ENCODE measurements around the gene CNPY3.
"Not testable (repeated sequence)": the region's sequence is repeated elsewhere in the genome, so short reads cannot be mapped to it uniquely, and the experiment has no call there.

The CNPY3 gene

GRCh38 chr6:42916288-42916687, 13.0 kb upstream of the CNPY3 start:
- DNase-seq = no peak

DNA sequence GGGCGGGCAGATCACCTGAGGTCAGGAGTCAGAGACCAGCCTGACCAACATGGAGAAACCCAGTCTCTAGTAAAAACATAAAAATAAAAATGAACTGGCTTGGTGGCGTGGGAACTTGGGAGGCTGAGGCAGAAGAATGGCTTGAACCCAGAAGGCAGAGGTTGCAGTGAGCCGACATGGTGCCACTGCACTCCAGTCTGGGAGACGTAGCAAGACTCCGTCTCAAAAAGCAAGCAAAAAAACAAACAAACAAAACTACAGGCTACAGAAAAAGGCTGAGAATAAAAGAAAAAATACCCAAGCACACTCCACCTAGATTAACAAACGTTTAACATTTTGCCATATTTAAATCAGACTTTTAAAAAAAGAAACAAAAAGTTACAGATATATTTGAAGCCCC, 7.5 kb upstream of the CNPY3 start:
- no peak for DNase-seq

DNA sequence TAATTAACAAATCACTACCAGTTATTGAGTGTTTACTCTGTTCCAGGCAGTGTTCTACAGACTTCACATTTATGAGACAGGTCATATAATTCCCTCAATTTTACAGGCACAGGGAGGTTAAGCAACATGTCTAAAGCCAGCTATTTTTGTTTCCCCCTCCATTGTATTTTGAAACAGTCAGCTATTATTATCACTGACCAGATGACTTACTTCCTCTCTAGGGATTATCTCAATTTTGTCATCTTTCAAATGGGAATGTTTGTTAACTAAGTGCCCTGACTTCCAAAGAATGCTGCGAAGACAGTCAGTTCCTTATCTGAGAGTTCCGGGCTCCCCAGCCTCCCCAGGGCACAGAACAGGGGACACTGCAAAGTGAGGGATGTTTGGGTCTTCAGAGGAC, 5.6 kb upstream of the CNPY3 start:
- DNase-seq = no peak

GRCh38 chr6:42925248-42925857, 3.9 kb upstream of the CNPY3 start:
- no peak for DNase-seq

GRCh38 chr6:42929821-42930360, 611 bp downstream of the CNPY3 start:
- DNase-seq = peak; percentile 48

- DNase-seq = no peak
Observed at GRCh38 chr6:42932412-42932811, 3.1 kb downstream of the CNPY3 start.

- no peak for DNase-seq
Observed at GRCh38 chr6:42933205-42933604, 3.9 kb downstream of the CNPY3 start.

- no peak for DNase-seq
Observed at GRCh38 chr6:42935322-42935721, 6.0 kb downstream of the CNPY3 start.

DNA sequence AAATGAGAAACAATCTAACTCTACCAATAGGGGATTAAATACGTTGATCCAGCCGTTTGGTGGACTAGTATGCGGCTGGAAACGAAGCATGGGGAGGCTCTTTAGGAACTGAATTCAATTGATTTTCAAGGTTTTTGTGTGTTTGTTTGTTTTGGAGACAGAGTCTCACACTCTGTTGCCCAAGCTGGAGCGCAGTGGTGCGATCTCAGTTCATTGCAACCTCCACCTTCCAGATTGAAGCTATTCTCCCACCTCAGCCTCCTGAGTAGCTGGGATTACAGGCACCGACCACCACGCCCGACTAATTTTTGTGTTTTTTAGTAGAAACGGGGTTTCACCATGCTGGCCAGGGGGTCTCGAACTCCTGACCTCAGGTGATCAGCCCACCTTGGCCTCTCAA, 7.1 kb downstream of the CNPY3 start:
- no peak for DNase-seq

GRCh38 chr6:42937548-42938427, 8.5 kb downstream of the CNPY3 start:
- DNase-seq = no peak

GRCh38 chr6:42938428-42938796, 9.1 kb downstream of the CNPY3 start:
- DNase-seq = no peak

- no peak for DNase-seq
Observed at GRCh38 chr6:42938987-42939809, 9.9 kb downstream of the CNPY3 start.

- DNase-seq = no peak
Observed at GRCh38 chr6:42939810-42940167, 10.5 kb downstream of the CNPY3 start.

GRCh38 chr6:42940493-42941045, 11.3 kb downstream of the CNPY3 start:
- no peak for DNase-seq

GRCh38 chr6:42941356-42941755, 12.1 kb downstream of the CNPY3 start:
- DNase-seq = not testable (repeated sequence)

DNA sequence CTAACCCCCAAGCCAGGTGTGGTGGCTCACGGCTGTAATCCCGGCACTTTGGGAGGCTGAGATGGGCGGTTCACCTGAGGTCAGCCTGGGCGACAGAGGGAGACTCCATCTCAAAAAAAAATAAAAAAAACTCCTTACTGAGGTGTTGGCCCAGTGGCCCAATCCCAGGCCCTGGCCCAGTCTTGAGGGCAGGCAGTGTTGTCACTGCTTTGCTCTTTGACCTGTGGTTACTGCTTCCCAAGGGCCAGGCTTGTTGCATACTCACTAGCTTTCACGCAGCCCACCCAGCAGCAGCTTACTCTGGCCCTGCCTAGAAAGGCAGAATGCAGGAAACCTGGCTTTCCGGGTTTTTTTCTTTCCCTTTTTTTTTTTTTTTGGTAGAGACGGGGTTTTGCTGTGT, 13.2 kb downstream of the CNPY3 start:
- no peak for DNase-seq

DNA sequence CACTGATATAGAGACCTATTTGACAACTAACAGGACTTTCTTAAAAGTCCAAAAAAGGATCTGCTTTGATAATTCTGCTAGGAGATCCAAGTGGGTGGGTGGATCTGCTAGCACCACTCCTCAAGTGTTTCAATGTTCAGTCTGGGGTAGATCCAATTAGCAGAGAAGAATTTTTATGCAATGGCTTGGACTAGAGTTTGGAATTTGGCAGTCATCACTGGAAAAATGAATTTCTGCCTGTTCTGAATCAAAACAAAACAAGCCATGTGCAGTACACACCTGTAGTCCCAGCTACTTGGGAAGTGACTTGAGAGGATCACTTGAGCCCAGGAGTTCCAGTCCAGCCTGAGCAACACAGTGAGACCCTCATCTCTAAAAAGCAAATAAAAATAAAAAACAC, 18.7 kb downstream of the CNPY3 start:
- DNase-seq = no peak

GRCh38 chr6:42952389-42952788, 23.1 kb downstream of the CNPY3 start:
- DNase-seq = no peak

DNA sequence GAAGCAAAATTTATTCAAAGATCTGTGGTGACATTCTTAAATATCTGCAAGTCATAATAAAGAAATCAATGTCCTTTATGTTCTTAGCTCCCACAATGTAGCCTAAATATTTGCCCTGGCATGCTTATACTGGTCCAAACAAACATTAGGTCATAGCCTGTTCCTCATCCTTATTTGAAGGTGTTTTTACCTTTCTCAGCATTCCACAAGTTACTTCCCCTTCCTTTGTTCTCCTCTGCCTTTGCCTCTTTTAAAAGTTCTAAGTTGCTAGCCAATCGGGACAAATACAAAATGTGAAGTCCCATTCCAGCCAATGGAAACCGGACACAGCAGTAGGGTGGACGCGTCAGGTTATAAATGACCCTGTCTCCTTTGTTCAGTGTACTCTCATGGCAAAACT, 25.1 kb downstream of the CNPY3 start:
- DNase-seq = not testable (repeated sequence)

DNA sequence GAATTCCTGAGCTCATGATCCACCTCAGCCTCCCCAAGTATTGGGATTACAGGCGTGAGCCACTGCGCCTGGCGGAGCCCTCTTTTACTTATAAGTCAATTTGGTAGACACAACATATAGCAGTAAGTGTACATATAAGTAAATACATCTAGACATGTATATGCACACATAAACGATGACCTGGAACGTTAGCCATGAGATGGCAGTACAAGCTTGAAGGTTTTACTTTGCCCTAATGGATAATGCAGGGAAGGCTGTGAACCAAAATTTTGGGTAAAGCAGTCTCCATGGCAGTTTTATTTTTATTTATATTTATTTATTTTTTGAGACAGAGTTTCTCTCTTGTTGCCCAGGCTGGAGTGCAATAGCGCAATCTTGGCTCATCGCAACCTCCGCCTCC, 28.8 kb downstream of the CNPY3 start:
- DNase-seq = no peak

- no peak for DNase-seq
Observed at GRCh38 chr6:42959917-42960242, 30.6 kb downstream of the CNPY3 start.

DNA sequence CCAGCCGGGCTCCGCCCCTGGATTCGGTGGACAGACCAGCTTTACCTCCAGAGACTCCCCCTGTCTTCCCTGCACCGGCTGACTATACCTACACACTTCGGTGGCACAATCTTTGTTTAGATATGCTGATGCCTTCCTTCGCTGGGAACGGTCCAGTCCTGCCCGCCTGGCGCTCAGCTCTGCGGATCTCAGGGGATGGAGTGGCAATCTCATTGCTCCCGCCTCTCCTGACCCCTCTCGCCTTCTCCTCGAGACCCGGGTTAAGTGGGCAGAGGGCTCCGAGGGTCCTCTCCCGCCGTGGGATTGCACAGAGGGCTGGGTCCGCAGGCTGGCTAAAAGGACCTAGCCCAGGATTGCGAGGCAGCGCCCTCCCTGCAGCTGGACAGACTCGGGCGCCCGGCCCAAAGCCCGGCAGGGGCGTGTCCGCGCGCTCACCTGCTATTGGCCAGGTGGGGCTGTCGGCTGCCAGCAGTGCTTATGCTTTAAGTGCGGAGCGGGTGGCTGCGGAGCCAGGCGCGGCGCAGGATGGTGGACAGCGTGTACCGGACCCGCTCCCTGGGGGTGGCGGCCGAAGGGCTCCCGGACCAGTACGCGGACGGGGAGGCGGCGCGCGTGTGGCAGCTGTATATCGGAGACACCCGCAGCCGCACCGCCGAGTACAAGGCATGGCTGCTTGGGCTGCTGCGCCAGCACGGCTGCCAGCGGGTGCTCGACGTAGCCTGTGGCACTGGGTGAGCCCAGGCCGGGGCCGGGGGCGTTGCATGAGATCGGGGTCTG, 31.2 kb downstream of the CNPY3 start, which contains the start of gene GNMT:
Gene GNMT, plus strand, starts transcription at position 512 of the 777 bp plus-strand sequence. Its CDS starts 14 bp downstream, at position 526.
- peak; percentile 15 for DNase-seq
